ENCODE results near the gene C5AR1.

C5AR1 gene

GRCh38 chr19:47266401-47266941 is 43.2 kb upstream of the C5AR1 start:
- ChIA-PET POLR2A (interaction anchor here (5.8 kb wide), 1 partner anchor 10 kb away, joined by 36 read pairs; the partner anchor contains the start of gene CCDC9), CTCF (interaction anchor here (1.4 to 1.5 kb wide), 2 partner anchors 19 to 125 kb away, joined by 3 to 5 read pairs; no protein-coding TSS in a partner anchor)
- Histone ChIP-seq H3K27ac (ENCODE audit: extremely low read depth, low read depth, low read length) (no peak overlapping the region), H3K4me1 (ENCODE audit: control insufficient read depth, insufficient read depth, low read length) (no peaks in the 10 kb centered on the region), H3K36me3 (ENCODE audit: control insufficient read depth in 2 of 2, insufficient read depth in 1 of 2, low read length in 2 of 2) (peaks cover 40 to 50% of the 10 kb centered on the region in 2 experiments), H3K4me3 (ENCODE audit: low read depth, low read length) (no peak overlapping the region), H3K9me3 (ENCODE audit: control insufficient read depth, insufficient read depth, low read depth, low read length) (no peaks in the 10 kb centered on the region)
- no peak for TF ChIP-seq ZNF747 (tag by site-specific recombination; IDR thresholded peaks at IDR 0.05)
- TF ChIP-seq ZNF600 (tag by site-specific recombination; IDR thresholded peaks at IDR 0.05): peak; percentile 42; the same call in 1 of the 2 replicates

- Histone ChIP-seq H3K27ac (ENCODE audit: extremely low read depth, low read depth, low read length) (no peak overlapping the region), H3K9me3 (ENCODE audit: control insufficient read depth, insufficient read depth, low read depth, low read length) (no peaks in the 10 kb centered on the region), H3K4me1 (ENCODE audit: control insufficient read depth, insufficient read depth, low read length) (no peaks in the 10 kb centered on the region), H3K36me3 (ENCODE audit: control insufficient read depth in 2 of 2, insufficient read depth in 1 of 2, low read length in 2 of 2) (peaks cover 36 to 49% of the 10 kb centered on the region in 2 experiments), H3K4me3 (ENCODE audit: low read depth, low read length) (no peak overlapping the region)
- TF ChIP-seq PRDM6 (tag by site-specific recombination; IDR thresholded peaks at IDR 0.05): no peak
- no peak for TF ChIP-seq ZNF510 (tag by site-specific recombination; IDR thresholded peaks at IDR 0.05; ENCODE audit: insufficient replicate concordance)
- TF ChIP-seq ZNF140 (tag by site-specific recombination; IDR thresholded peaks at IDR 0.05): no peak
- TF ChIP-seq ZNF416 (tag by site-specific recombination; IDR thresholded peaks at IDR 0.05): no peak
- no peak for TF ChIP-seq ZNF501 (tag by site-specific recombination; IDR thresholded peaks at IDR 0.05)
- TF ChIP-seq ZNF26 (tag by site-specific recombination; IDR thresholded peaks at IDR 0.05): no peak
- no peak for TF ChIP-seq ZNF211 (tag by site-specific recombination; IDR thresholded peaks at IDR 0.05; ENCODE audit: low read depth)
- TF ChIP-seq INSM2 (tag by site-specific recombination; IDR thresholded peaks at IDR 0.05): no peak
- no peak for TF ChIP-seq ZNF626 (tag by site-specific recombination; IDR thresholded peaks at IDR 0.05)
- no peak for TF ChIP-seq ZNF221 (tag by site-specific recombination; IDR thresholded peaks at IDR 0.05; ENCODE audit: borderline replicate concordance)
- TF ChIP-seq ZNF623 (tag by site-specific recombination; IDR thresholded peaks at IDR 0.05): no peak
- TF ChIP-seq KLF17 (tag by site-specific recombination; IDR thresholded peaks at IDR 0.05): no peak
- ChIA-PET POLR2A (interaction anchor here (1.0 to 5.8 kb wide), 3 partner anchors 11 to 40 kb away, joined by 3 to 36 read pairs (median 3); partner anchors contain the start of gene CCDC9), CTCF (interaction anchor here (0.7 to 1.5 kb wide), 3 partner anchors 8 to 124 kb away, joined by 4 to 5 read pairs (median 4); no protein-coding TSS in a partner anchor)
Measured at GRCh38 chr19:47267350-47267759, 42.3 kb upstream of the C5AR1 start.

GRCh38 chr19:47268028-47268427 is 41.6 kb upstream of the C5AR1 start:
- Histone ChIP-seq H3K4me3 (ENCODE audit: low read depth, low read length) (no peak overlapping the region), H3K9me3 (ENCODE audit: control insufficient read depth, insufficient read depth, low read depth, low read length) (no peaks in the 10 kb centered on the region), H3K27ac (ENCODE audit: extremely low read depth, low read depth, low read length) (no peak overlapping the region), H3K36me3 (ENCODE audit: control insufficient read depth in 2 of 2, insufficient read depth in 1 of 2, low read length in 2 of 2) (peaks cover 29 to 46% of the 10 kb centered on the region in 2 experiments), H3K4me1 (ENCODE audit: control insufficient read depth, insufficient read depth, low read length) (peaks cover 5% of the 10 kb centered on the region)
- POLR2A ChIA-PET: interaction anchor here (1.0 to 5.8 kb wide), 3 partner anchors 11 to 41 kb away, joined by 3 to 36 read pairs (median 3); partner anchors contain the start of gene CCDC9
- CTCF ChIA-PET: interaction anchor here (0.7 to 1.2 kb wide), 3 partner anchors 9 to 20 kb away, joined by 4 to 11 read pairs (median 4); no protein-coding TSS in a partner anchor
- TF ChIP-seq ZFP3 (tag by site-specific recombination; IDR thresholded peaks at IDR 0.05; ENCODE audit: low read depth): no peak
- no peak for TF ChIP-seq ZNF169 (tag by site-specific recombination; IDR thresholded peaks at IDR 0.05)
- no peak for TF ChIP-seq ZNF510 (tag by site-specific recombination; IDR thresholded peaks at IDR 0.05; ENCODE audit: insufficient replicate concordance)
- TF ChIP-seq ZNF292 (tag by site-specific recombination; IDR thresholded peaks at IDR 0.05; ENCODE audit: borderline replicate concordance, low read depth): no peak
- no peak for TF ChIP-seq ZBTB17 (tag by site-specific recombination; IDR thresholded peaks at IDR 0.05)
- TF ChIP-seq ZNF184 (tag by site-specific recombination; IDR thresholded peaks at IDR 0.05): no peak
- no peak for TF ChIP-seq ZBTB1 (tag by site-specific recombination; IDR thresholded peaks at IDR 0.05)
- TF ChIP-seq ZBTB6 (tag by site-specific recombination; IDR thresholded peaks at IDR 0.05): no peak
- no peak for TF ChIP-seq ZNF658 (tag by site-specific recombination; IDR thresholded peaks at IDR 0.05)
- TF ChIP-seq SP2 (tag by site-specific recombination; IDR thresholded peaks at IDR 0.05): no peak
- no peak for TF ChIP-seq ZNF629 (tag by site-specific recombination; IDR thresholded peaks at IDR 0.05)
